ENCODE results near the gene TLR10.
"Not testable (repeated sequence)": the region's sequence is repeated elsewhere in the genome, so short reads cannot be mapped to it uniquely, and the experiment has no call there.

TLR10 gene, protein sequence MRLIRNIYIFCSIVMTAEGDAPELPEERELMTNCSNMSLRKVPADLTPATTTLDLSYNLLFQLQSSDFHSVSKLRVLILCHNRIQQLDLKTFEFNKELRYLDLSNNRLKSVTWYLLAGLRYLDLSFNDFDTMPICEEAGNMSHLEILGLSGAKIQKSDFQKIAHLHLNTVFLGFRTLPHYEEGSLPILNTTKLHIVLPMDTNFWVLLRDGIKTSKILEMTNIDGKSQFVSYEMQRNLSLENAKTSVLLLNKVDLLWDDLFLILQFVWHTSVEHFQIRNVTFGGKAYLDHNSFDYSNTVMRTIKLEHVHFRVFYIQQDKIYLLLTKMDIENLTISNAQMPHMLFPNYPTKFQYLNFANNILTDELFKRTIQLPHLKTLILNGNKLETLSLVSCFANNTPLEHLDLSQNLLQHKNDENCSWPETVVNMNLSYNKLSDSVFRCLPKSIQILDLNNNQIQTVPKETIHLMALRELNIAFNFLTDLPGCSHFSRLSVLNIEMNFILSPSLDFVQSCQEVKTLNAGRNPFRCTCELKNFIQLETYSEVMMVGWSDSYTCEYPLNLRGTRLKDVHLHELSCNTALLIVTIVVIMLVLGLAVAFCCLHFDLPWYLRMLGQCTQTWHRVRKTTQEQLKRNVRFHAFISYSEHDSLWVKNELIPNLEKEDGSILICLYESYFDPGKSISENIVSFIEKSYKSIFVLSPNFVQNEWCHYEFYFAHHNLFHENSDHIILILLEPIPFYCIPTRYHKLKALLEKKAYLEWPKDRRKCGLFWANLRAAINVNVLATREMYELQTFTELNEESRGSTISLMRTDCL

DNA sequence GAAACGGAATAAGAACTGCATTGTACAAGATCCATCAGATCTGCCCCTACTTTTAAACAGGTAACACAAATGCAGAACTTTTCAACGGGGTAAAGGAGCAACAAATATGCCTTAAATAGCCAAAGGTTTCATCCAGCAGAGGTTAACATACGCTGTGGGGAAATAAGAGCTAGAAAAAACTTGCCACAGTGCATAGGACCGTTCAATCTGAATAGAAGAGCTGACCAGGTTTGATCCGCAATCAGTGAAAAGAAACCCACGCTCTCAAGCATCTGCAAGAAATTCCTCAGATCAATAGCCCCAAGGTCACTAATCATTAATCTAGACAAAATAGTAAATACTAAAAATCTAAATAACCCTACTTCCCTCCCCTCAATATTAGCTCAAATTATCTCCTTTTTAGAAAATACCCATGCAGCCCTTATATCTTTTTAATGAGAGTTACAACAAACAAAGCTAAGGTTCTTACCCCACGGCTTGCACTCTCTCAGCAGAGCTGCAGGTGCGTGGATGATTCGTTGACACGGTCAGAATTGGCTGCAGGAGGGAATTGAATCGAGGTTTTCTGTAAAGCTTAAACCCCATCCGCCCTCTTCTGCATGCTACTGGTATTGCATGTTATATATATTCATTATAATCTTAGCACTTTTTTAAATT lies at the start of gene TLR10:
Gene TLR10 (minus strand): TSS at position 539 of the 657 bp plus-strand sequence. CDS start 7,400 bp downstream, outside the sequence.
- peak; percentile 78 for FAIRE-seq

DNA sequence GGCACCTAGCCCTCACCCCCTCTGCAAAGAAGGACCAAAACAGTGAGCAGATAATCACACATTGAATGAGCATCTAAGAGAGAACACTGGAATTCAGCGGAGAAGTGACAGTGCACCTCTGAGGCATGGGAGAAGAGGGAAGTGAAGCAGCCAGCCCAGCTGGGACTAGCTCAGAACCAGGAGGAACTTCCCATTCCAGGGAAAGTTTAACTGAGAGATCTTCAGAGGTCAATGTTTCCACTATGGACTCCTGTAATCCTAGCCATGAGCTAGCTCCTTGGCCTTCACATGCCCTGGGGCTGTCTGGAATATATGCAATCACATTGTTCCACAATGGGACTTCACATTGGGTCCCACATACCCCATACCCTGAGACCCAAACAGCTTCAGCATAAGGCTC lies 49.4 kb upstream of the TLR10 start:
- FAIRE-seq = no peak

DNA sequence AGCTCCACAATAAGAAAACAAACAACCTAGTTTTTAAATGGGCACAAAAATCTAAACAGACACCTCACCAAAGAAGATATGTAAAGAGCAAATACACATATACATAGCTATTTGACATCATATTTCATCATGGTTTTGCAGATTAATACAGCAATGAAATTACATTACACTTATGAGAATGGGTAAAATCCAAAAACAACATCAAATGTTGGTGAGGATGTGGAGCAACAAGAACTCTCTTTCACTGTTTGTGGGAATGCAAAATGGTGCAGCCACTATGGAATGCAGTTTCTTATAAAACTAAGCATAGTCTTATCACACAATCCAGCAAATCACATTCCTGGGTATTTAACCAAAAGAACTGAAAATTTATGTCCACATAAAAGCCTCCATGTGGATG lies 48.9 kb upstream of the TLR10 start:
- no peak for FAIRE-seq

DNA sequence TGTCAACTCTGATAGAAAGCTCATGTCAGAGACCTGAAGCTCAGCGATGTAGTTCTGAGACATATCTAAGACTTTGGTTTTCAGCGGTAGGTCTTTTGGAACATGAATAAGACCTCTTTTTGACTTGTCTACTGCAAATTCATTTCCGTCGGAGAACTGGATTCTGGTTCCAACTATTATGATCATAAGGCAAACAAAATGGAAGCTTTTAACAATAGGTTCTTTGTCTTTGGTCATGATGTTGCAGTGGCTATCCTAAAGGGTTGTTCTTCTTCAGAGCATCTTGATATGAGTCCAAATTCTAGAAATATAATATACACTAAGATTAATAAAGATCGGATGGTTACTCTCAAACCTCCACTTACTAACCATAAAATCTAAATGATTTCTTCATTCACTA lies 46.4 kb upstream of the TLR10 start:
- no peak for FAIRE-seq

DNA sequence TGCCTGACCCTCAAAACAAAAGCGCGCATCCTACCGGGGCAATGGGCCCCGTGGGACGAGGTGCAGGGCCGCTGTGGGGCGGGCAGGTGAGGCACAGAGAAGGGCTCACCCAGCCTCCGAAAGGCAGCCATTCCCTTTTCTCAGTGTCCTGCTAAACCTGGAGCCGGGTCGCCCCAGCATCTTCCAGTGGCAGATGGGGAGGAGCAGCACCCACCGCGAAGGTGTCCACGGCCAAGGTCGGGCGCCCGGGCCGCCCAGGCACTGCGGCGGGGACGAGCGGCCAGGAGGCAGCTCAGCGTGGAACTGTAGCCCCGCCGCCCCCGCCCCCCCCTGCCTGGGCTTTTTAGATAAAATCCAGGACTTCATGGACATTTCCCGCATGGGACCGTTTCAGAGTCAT lies 41.0 kb upstream of the TLR10 start:
- no peak for FAIRE-seq

DNA sequence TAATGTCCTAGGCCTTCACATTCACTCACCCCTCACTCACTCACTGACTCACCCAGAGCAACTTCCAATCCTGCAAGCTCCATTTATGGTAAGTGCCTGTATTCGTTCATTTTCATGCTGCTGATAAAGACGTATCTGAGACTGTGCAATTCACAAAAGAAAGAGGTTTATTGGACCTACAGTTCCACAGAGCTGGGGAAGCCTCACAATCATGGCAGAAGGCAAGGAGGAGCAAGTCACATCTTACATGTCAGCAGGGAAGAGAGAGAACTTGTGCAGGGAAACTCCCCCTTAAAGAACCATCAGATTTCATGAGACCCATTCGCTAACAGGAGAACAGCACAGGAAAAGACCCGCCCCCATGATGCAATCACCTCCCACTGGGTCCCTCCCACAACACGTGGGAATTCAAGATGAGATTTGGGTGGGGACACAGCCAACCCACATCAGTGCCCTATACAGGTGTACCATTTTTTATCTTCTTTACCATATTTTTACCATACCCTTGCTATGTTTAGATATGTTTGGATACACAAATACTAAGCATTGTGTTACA lies 40.0 kb upstream of the TLR10 start:
- FAIRE-seq = no peak

DNA sequence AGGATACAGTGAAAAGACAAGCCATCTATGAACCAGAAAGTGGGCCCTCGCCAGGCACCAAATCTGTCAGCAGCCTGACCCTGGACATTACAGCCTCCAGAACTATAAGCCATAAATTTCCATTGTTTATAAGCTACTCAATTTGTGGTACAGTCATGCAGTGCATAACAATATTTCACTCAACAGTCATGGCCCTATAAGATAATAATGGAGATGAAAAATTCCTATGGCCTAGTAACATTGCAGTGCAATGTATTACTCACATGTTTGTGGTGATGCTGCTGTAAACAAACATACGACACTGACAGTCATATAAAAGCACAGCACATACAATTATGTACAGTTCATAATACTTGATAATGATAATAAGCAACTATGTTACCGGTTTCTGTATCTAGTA lies 38.9 kb upstream of the TLR10 start:
- no peak for FAIRE-seq

DNA sequence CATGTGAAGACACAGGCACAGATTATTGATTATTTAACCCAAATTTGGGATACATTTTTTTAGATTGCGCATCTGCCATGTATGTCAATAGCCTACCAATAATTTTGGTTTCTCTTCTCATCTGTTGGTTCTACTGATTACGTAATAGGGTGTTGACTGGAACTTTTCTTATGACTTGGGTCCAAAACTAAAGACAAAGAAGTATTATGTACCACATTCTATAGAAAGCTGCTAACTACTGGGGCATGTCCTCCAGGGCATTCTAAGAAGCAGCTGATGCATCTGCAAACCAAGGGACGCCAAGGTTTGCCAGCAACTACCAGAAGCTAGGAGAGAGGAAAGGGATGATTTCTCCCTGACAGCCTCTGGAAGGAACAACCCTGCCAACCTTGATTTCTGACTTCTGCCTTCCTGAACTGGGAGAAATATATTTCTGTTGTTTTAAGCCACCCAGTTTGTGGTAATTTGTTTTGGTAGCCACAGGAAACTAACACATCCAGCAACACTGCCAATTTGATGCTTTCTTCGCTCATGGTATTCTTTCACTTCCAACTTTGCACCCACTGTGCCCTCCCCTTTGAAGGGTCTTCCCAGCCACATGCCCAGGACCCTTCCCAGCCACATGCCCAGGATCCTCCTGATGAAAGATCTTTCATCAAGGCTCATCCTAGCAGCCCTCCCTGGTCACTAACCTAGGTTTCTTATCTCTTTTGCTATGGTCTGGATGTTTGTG lies 37.7 kb upstream of the TLR10 start:
- FAIRE-seq = no peak

DNA sequence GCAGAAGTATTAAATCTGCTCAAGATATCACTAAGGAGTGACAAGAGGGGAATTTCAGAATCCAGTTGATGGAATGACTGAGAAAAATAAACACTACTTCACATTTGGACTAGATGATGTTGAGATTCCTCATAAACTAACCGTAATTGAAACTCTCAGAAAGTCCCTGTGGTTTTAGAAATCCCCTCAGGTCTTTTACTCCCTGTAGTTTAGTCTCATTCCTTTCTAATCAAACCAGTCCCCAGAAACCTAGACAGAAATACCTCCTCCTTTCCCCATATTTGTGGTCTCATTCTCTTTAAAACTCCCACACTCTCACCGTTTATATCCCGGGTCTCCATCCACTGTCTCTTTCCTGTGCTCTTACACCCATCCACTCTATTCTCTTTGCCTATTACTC lies 36.8 kb upstream of the TLR10 start:
- no peak for FAIRE-seq

DNA sequence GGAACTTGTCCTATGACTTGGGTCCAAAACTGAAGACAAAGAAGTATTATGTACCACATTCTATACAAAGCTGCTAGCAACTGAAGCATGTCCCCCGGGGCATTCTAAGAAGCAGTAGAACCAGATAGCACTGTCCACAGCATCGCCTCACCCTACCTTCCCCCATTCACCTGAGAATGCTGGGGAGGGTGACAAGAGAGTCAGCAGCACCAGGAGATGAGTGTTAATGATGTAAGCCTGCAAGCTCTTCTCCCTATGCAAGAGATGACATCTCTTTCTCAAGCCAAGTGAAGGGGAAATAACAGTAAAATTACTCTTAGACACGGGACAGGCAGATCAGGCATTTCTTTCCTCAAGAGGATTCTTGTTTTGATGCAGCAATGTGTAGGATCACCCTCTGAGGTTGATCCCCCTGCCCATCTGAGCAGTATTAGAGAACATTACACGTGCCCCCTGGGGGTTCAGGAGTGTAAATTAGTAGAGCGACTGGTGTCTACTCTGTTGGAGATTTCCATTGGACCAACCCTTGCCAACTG lies 35.7 kb upstream of the TLR10 start:
- FAIRE-seq = no peak

DNA sequence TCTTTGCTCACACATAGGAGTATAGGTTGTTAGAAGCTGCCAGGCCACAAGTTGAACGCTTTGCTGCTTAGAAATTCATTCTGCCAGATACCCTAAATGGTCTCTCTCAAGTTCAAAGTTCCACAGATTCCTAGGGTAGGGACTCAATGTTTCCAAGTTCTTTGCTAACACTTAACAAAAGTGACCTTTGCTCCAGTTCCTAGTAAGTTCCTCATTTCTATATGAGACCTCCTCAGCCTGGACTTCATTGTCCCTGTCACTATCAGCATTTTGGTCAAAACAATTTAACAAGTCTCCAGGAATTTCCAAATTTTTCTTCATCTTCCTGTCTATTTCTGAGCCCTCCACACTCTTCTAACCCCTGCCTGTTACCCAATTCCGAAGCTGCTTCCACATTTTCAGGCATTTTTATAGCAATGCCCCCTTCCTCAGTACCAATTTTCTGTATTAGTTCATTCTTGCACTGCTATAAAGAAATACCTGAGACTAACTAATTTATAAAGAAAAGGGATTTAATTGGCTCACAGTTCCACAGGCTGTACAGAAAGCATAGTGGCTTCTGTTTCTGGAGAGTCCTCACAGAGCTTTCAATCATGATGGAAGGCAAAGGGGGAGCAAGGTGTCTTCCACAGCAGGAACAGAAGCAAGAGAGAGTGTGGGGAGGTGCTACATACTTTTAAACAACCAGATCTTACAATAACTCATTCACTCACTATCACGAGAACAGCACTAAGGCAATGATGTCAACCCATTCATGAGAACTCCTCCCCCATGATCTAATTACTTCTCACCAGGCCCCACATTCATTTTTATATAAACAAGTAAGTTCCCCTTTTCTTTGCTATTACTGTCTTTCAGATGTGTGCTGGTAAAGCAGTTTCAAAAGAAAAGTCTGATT lies 33.3 kb upstream of the TLR10 start:
- FAIRE-seq = no peak

DNA sequence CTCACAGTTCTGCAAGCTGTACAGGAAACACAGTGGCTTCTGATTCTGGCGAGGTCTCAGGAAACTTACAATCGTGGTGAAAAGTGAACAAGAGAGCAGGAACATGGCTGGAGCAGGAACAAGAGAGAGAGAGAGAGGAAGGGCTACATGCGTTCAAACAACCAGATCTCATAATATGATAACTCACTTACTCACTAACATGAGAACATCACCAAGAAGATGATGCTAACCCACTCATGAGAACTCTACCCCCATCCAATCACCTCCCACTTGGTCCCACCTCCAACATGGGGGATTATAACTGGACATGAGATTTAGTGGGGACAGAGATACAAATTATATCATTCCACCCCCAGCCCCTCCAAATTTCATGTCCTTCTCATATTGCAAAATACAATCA lies 31.6 kb upstream of the TLR10 start:
- no peak for FAIRE-seq

DNA sequence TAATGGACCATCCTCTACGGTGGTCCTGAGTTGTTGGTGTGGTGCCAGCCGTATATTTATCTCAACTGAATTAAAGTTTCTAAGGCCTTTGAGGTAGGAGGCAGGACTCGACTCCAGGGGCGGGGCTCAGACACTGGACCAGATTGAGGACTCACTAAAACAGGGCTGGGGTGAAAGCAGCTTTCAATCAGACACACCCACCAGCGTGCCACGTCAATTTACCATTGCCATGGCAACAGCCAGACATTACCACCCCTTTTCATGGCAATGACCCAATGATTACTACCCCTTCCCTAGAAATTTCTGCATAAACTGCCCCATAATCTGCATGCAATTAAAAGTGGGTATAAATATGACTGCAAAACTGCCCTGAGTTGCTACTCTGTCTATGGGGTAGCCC lies 28.5 kb upstream of the TLR10 start:
- no peak for FAIRE-seq

DNA sequence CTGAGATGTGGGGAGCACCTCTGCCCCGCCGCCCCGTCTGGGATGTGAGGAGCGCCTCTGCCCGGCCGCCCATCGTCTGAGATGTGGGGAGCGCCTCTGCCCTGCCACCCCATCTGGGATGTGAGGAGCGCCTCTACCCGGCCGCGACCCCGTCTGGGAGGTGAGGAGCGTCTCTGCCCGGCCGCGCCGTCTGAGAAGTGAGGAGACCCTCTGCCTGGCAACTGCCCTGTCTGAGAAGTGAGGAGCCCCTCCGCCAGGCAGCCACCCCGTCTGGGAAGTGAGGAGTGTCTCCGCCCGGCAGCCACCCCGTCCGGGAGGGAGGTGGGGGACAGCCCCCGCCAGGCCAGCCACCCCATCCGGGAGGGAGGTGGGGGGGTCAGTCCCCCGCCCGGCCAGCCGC lies 24.7 kb upstream of the TLR10 start:
- FAIRE-seq = not testable (repeated sequence)

DNA sequence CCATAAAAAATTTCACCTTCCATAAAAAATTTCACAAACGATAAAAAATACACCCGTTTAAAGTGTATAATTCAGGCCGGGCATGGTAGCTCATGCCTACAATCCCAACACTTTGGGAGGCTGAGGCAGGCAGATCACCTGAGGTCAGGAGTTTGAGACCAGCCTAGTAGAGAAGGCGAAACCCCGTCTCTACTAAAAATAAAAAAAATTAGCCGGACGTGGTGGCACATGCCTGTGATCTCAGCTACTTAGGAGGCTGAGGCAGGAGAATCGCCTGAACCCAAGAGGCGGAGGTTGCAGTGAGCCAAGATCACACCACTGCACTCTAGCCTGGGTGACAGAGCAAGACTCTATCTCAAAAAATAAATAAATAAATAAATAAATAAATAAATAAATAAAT lies 23.5 kb upstream of the TLR10 start:
- not testable (repeated sequence) for FAIRE-seq

DNA sequence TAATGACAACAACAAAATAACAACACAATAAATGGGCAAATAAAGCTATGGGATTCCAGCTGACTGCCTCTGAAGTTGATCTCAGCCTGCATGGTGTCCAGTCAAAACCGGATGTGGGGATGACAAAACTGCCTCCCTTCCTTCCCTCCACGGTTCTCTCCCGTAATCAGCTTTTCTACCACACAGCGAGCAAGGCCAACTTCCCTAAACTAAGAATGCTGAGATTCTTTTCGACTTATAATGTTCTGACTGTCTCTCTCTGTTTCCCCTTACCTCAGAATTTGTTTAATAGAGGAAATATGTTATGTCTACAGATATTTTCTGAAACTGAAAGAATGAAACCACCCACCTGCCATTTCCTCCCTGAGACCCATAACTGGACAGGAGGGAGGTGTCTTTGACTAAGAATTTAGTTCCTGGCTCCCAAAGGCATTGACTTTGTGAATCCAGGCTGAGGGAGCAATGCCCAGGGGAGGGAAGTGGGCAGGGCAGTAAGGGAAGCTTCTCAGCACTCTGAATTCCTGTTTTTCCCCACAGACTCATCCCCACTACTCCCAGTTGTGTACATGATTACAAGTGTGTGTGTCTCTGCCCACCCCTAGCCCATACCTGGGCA lies 22.8 kb upstream of the TLR10 start:
- no peak for FAIRE-seq

DNA sequence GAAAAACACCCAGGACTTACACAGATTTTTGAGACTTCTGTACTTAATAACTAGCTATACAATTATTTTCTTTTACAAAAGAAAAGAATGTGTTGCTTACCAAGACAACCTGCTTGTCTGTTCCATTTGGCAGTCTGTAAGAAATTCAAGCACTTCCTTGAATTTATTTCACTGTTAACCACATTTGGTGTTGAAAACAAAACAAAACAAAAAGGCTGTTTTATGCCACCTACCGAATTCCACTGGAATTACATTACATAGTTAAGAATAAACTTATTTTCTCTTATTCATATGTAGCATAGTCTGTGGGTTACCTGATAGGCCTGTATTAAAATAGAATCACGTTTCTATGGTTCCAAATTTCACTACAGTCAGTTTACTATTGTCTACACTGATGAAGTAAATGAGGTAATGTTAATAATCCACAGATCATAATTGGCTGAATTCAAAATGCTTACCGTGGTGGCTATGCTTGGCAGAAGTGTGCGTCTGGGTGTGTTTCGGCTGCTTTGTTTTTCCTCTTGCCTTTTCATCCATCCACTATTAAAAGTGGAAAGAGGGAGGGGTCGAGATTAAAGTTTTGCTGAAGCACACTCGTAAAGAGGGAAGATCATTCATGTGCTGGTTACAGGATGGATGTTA lies 22.0 kb upstream of the TLR10 start, which contains the start of gene TLR1:
Gene TLR1 (minus strand): TSS at position 138 of the 642 bp plus-strand sequence. CDS start 5,960 bp downstream, outside the sequence.
- peak; percentile 87 for FAIRE-seq

DNA sequence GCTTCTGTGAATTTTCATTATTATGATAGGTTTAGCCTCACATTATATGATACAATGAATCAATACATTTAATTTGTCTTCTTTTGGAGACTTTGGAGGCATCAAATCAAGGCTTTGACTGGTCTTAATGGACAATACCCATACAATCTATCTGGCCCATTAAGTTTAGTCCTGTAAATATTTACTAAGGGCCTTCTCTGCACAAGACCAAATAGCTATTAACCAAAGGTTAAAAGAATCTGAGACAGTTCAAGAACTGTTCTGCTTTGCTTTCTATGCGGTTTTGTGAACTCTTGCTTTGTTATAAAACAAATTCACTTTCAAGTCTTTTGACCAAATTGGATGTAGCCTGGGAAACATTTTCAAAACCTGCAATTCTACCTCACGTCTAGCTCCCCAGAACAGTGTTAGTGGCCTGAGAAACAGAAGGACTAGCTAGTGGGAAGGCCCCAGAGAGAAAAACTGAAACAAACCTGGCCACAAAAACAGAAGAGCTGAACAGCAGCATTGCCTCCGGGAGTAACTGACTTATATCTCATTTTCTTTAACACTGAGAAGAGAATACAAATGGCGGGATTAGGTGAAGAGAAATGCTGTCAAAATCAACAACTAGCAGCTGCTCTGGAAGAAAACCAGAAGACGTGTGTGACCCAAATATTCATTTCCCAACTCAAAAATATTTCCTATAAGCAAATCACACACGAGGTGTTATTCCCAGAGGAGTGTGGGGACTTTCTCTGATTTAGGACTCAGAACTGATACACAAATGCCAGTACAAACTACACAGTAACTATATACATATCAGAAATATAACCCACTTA lies 21.3 kb upstream of the TLR10 start:
- FAIRE-seq = no peak

Data from A204.1 (cell line).